GM19193 (cell line): ENCODE results near the gene PDE4D.

Source experiments
- POLR2A ChIP-seq: IDR thresholded peaks from 4 replicates; pipeline ENCODE4 v1.6.1; 2011; ENCODE audit not compliant: insufficient read depth, insufficient read length; ENCODE audit errors: extremely low read depth

Gene PDE4D

GRCh38 chr5:58983526-58984452, 909.7 kb downstream of the PDE4D start:
- TF ChIP-seq POLR2A = no peak

GRCh38 chr5:58980890-58981289, 912.6 kb downstream of the PDE4D start:
- no peak for TF ChIP-seq POLR2A

- TF ChIP-seq POLR2A = no peak
These were observed 914.4 kb downstream of the PDE4D start for GRCh38 chr5:58979090-58979489.

- TF ChIP-seq POLR2A = no peak
These were observed 918.9 kb downstream of the PDE4D start for GRCh38 chr5:58974601-58975000.

GRCh38 chr5:58974083-58974482, 919.4 kb downstream of the PDE4D start:
- TF ChIP-seq POLR2A = no peak

GRCh38 chr5:58972301-58972700, 921.2 kb downstream of the PDE4D start:
- no peak for TF ChIP-seq POLR2A

GRCh38 chr5:58970766-58971165, 922.8 kb downstream of the PDE4D start:
- no peak for TF ChIP-seq POLR2A

- no peak for TF ChIP-seq POLR2A
These were observed 923.7 kb downstream of the PDE4D start for GRCh38 chr5:58969795-58970194.

- TF ChIP-seq POLR2A = no peak
These were observed 924.3 kb downstream of the PDE4D start for GRCh38 chr5:58969253-58969652.

- TF ChIP-seq POLR2A = no peak
These were observed 925.2 kb downstream of the PDE4D start for GRCh38 chr5:58968350-58968749.

GRCh38 chr5:58967597-58968281, 925.8 kb downstream of the PDE4D start:
- no peak for TF ChIP-seq POLR2A

- no peak for TF ChIP-seq POLR2A
These were observed 927.7 kb downstream of the PDE4D start for GRCh38 chr5:58965677-58966414.

- TF ChIP-seq POLR2A = no peak
These were observed 929.7 kb downstream of the PDE4D start for GRCh38 chr5:58963821-58964220.

- TF ChIP-seq POLR2A = no peak
These were observed 930.2 kb downstream of the PDE4D start for GRCh38 chr5:58963361-58963760.

- no peak for TF ChIP-seq POLR2A
These were observed 931.8 kb downstream of the PDE4D start for GRCh38 chr5:58961631-58962280.

GRCh38 chr5:58958701-58959100, 934.8 kb downstream of the PDE4D start:
- TF ChIP-seq POLR2A = no peak

GRCh38 chr5:58950224-58950623, 943.3 kb downstream of the PDE4D start:
- no peak for TF ChIP-seq POLR2A
